Fibroblast of lung (primary cell): ENCODE data around the gene ZNF532. TPM values are rescaled to one million over a fixed set of nuclear protein-coding genes. Genes with fewer than 3 reads are reported as not detected.

Source experiments
- DNase-seq, 2 donors: peaks; one replicate each; pipeline versions ENCODE4 v3.0.0 to v3.0.0-alpha.2; 2010; ENCODE audit warnings: low read depth in 2 of 2
- H2AFZ ChIP-seq: 2 replicates; pipeline ENCODE4 v1.5.1; 2012; ENCODE audit warnings: low read length, control low read depth, inconsistent platforms
- H3K27ac ChIP-seq: 2 replicates; pipeline ENCODE4 v1.5.1; 2011; ENCODE audit warnings: low read length, control low read depth; ENCODE audit not compliant: insufficient read depth
- H3K27me3 ChIP-seq: 2 replicates; pipeline ENCODE4 v1.5.1; 2011; ENCODE audit warnings: mild to moderate bottlenecking, low read length; ENCODE audit not compliant: control insufficient read depth, insufficient read depth
- H3K36me3 ChIP-seq: 2 replicates; pipeline ENCODE4 v1.5.1; 2011; ENCODE audit warnings: low read length; ENCODE audit not compliant: control insufficient read depth, insufficient read depth
- H3K4me1 ChIP-seq: 2 replicates; pipeline ENCODE4 v1.5.1; 2011; ENCODE audit warnings: low read length; ENCODE audit not compliant: control insufficient read depth, insufficient read depth; ENCODE audit errors: extremely low read depth
- H3K4me2 ChIP-seq: 2 replicates; pipeline ENCODE4 v1.5.1; 2011; ENCODE audit warnings: low read length, control low read depth; ENCODE audit not compliant: insufficient read depth; ENCODE audit errors: extremely low read depth
- H3K4me3 ChIP-seq, 4 experiments: fragments of 200-600 bp in 1 of 4; sonication (generic) in 1 of 4; replicated peaks in 1 of 4; 2 replicates each; pipeline ENCODE4 v1.5.1; 2011 to 2016; ENCODE audit warnings: low read length in 4 of 4, low read depth in 3 of 4, mild to moderate bottlenecking in 3 of 4, control low read depth in 2 of 4, inconsistent platforms in 1 of 4, mixed read lengths in 1 of 4; ENCODE audit not compliant: insufficient read depth in 1 of 4; ENCODE audit errors: control extremely low read depth in 1 of 4
- H3K79me2 ChIP-seq: 2 replicates; pipeline ENCODE4 v1.5.1; 2012; ENCODE audit warnings: mild to moderate bottlenecking, low read length, inconsistent platforms; ENCODE audit not compliant: control insufficient read depth, insufficient read depth
- H3K9ac ChIP-seq: 2 replicates; pipeline ENCODE4 v1.5.1; 2011; ENCODE audit warnings: mild to moderate bottlenecking, low read length, control low read depth; ENCODE audit not compliant: insufficient read depth
- H3K9me3 ChIP-seq: 2 replicates; pipeline ENCODE4 v1.5.1; 2012; ENCODE audit warnings: low read depth, low read length; ENCODE audit not compliant: control insufficient read depth, insufficient read depth
- H4K20me1 ChIP-seq: 2 replicates; pipeline ENCODE4 v1.5.1; 2011; ENCODE audit warnings: low read length; ENCODE audit not compliant: control insufficient read depth, insufficient read depth; ENCODE audit errors: extremely low read depth
- EZH2 ChIP-seq: IDR thresholded peaks from 2 replicates; pipeline ENCODE4 v1.5.1; 2012; ENCODE audit warnings: low read length, control low read depth, mild to moderate bottlenecking; ENCODE audit errors: missing control alignments
- polyA plus RNA-seq, 2 donors: library from polyadenylated mRNA; depleted of rRNA in 1 of 2; stranded (reverse) in 1 of 2; unstranded in 1 of 2; fragments of >200 nt; gene quantifications; 2 replicates each; pipeline ENCODE4 v1.2.1, GENCODE V29; 2011 to 2012; ENCODE audit warnings: missing spikeins in 1 of 2
- total RNA-seq: library from RNA; depleted of rRNA; stranded (reverse); fragments of >200 nt; gene quantifications from 2 replicates; pipeline ENCODE4 v1.2.1, GENCODE V29; 2014
- TF ChIP-seq, protein P1 (sequence below), 2 donors: IDR thresholded peaks in 1 of 2; conservative IDR thresholded peaks in 1 of 2; 1 replicate in 1 of 2; 2 replicates in 1 of 2; pipeline ENCODE4 v1.5.1; 2011 to 2012; ENCODE audit warnings: low read length in 2 of 2, control low read depth in 1 of 2, inconsistent platforms in 1 of 2, low read depth in 1 of 2, mild to moderate bottlenecking in 1 of 2

ZNF532 gene
- total and polyA plus RNA-seq, 2 donors (not counting 1 experiment from before 2014, with no cell fraction given), result 57.3 to 64.6 TPM

- Histone ChIP-seq H3K4me3 (no peak overlapping the region), H3K79me2 (no peaks in the 10 kb centered on the region), H3K27ac (no peak overlapping the region), H3K4me2 (no peak overlapping the region), H3K27me3 (no peaks in the 10 kb centered on the region), H3K4me1 (no peaks in the 10 kb centered on the region), H3K9ac (no peak overlapping the region), H3K36me3 (no peaks in the 10 kb centered on the region), H2AFZ (no peak overlapping the region), H3K9me3 (no peaks in the 10 kb centered on the region), H4K20me1 (no peaks in the 10 kb centered on the region)
- DNase-seq, result no peak
- TF ChIP-seq, protein P1, sequence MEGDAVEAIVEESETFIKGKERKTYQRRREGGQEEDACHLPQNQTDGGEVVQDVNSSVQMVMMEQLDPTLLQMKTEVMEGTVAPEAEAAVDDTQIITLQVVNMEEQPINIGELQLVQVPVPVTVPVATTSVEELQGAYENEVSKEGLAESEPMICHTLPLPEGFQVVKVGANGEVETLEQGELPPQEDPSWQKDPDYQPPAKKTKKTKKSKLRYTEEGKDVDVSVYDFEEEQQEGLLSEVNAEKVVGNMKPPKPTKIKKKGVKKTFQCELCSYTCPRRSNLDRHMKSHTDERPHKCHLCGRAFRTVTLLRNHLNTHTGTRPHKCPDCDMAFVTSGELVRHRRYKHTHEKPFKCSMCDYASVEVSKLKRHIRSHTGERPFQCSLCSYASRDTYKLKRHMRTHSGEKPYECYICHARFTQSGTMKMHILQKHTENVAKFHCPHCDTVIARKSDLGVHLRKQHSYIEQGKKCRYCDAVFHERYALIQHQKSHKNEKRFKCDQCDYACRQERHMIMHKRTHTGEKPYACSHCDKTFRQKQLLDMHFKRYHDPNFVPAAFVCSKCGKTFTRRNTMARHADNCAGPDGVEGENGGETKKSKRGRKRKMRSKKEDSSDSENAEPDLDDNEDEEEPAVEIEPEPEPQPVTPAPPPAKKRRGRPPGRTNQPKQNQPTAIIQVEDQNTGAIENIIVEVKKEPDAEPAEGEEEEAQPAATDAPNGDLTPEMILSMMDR (conservative IDR thresholded peaks at IDR 0.05 in 1 of 2, IDR thresholded peaks at IDR 0.05 in 1 of 2; ENCODE audit: low read depth in 1 of 2, low read length in 2 of 2), result no peak
- no peak for TF ChIP-seq EZH2
Measured at GRCh38 chr18:58951986-58952702, 87.5 kb downstream of the ZNF532 start.

GRCh38 chr18:58952858-58953257 lies 88.2 kb downstream of the ZNF532 start:
- Histone ChIP-seq H3K79me2 (no peaks in the 10 kb centered on the region), H3K36me3 (no peaks in the 10 kb centered on the region), H2AFZ (no peak overlapping the region), H3K9me3 (no peaks in the 10 kb centered on the region), H3K27ac (no peak overlapping the region), H4K20me1 (no peaks in the 10 kb centered on the region), H3K9ac (no peak overlapping the region), H3K4me1 (no peaks in the 10 kb centered on the region), H3K4me2 (no peak overlapping the region), H3K4me3 (no peak overlapping the region), H3K27me3 (no peaks in the 10 kb centered on the region)
- no peak for TF ChIP-seq EZH2
- TF ChIP-seq, protein P1 (conservative IDR thresholded peaks at IDR 0.05 in 1 of 2, IDR thresholded peaks at IDR 0.05 in 1 of 2; ENCODE audit: low read depth in 1 of 2, low read length in 2 of 2), result no peak
- peak in 1 of 2 donors; percentile 65 for DNase-seq

DNA sequence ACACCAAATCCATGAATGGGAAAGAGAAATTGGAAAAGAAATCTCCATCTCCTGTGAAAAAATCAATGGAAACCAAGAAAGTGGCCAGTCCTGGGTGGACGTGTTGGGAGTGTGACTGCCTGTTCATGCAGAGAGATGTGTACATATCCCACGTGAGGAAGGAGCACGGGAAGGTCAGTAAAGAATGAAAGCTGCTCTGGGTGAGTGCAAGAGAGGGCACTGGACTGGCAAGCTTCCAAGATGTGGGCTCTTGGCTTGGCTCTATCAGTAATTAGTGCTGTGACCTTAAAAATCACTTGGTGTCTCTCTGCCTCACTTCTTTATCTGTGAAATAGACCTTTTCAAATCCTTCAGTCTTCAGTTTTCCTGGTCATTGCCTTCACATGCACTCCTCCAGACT lies 89.0 kb downstream of the ZNF532 start:
- Histone ChIP-seq H4K20me1 (no peaks in the 10 kb centered on the region), H3K79me2 (no peaks in the 10 kb centered on the region), H3K36me3 (no peaks in the 10 kb centered on the region), H2AFZ (no peak overlapping the region), H3K9ac (no peak overlapping the region), H3K4me3 (no peak overlapping the region), H3K27ac (no peak overlapping the region), H3K27me3 (no peaks in the 10 kb centered on the region), H3K4me1 (no peaks in the 10 kb centered on the region), H3K4me2 (no peak overlapping the region), H3K9me3 (no peaks in the 10 kb centered on the region)
- DNase-seq, result no peak
- TF ChIP-seq EZH2, result no peak
- TF ChIP-seq, protein P1 (conservative IDR thresholded peaks at IDR 0.05 in 1 of 2, IDR thresholded peaks at IDR 0.05 in 1 of 2; ENCODE audit: low read depth in 1 of 2, low read length in 2 of 2), result no peak
